Esophagus muscularis mucosa (tissue), 4 donors: Measurements from ENCODE around the gene NDUFA13.

Source experiments
- CTCF ChIP-seq, 3 experiments: fragments of 200-600 bp in 2 of 3; fragments of 450-650 bp in 1 of 3; sonication (generic) in 2 of 3; IDR thresholded peaks; one replicate each; pipeline ENCODE4 v1.5.1; 2017 to 2019; ENCODE audit warnings: antibody characterized with exemption in 3 of 3, mild to moderate bottlenecking in 2 of 3, moderate library complexity in 1 of 3
- EP300 ChIP-seq: sonication (generic); formaldehyde crosslinking; IDR thresholded peaks from one replicate; pipeline ENCODE4 v1.6.1; 2017; ENCODE audit warnings: antibody characterized with exemption
- POLR2A ChIP-seq: fragments of 450-650 bp; IDR thresholded peaks from one replicate; pipeline ENCODE4 v1.6.1; 2017; ENCODE audit warnings: antibody characterized with exemption, moderate library complexity, mild to moderate bottlenecking, low read depth

DNA sequence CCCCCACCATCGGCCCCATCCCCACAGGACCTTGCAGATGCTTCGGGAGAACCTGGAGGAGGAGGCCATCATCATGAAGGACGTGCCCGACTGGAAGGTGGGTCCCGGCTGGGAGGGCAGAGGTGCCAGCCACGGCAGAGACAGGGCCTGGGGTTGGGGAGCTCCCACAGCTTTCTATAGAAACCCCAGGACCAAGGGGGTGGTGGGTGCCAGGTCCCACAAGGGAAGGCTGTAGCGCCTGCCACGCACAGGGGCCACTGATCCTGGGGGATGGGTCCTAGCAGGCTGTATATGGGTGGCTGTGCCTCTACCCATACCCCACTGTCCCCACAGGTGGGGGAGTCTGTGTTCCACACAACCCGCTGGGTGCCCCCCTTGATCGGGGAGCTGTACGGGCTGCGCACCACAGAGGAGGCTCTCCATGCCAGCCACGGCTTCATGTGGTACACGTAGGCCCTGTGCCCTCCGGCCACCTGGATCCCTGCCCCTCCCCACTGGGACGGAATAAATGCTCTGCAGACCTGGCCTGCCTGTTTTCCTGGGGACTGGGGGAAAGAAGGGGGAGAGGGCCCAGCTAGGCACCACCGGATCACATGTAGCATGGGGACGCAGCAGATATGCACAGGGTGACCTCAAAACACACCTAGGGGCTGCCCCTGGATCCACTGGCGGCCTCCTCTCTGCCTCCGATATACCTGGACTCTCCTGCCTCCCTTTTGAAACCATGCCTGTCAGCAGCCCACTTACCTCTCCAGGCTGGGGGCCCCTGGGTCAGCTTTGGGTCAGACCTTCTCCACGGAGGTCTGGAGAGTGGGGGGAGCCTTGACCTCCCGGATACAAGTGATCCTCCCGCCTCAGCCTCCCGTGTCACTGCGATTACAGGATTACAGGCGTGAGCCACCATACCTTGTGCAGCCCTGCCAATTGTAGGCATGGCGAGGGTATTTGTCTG lies 11.9 kb downstream of the NDUFA13 start:
- TF ChIP-seq POLR2A (no peak), CTCF (IDR thresholded peaks at IDR 0.05) (no peak), EP300 (no peak)
